GM21515 (cell line): ENCODE data around the gene MTHFSD.

Source experiments
- ATAC-seq: cut with Tn5 transposase; IDR thresholded peaks from one replicate; pipeline ENCODE4 v1.9.1; 2021; ENCODE audit not compliant: unreplicated experiment

MTHFSD gene

DNA sequence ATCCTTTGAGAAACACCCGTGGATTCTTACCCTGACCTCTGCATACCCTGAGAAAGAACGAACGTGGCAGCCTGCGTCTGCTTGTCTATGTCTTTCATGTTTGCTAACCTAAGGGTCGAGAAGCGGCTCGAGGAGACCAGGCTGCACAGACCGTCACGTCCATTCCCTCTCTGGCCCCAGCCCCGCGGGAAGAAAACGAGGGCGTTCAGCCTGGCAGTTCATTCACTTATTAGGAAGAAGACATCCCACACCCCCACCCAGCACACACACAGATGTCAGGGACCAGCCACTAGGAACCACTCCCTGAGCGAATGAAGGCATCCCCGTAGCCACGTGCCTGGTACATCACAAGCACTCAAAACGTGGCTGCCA is 655 bp upstream of the MTHFSD start:
- no peak for ATAC-seq

DNA sequence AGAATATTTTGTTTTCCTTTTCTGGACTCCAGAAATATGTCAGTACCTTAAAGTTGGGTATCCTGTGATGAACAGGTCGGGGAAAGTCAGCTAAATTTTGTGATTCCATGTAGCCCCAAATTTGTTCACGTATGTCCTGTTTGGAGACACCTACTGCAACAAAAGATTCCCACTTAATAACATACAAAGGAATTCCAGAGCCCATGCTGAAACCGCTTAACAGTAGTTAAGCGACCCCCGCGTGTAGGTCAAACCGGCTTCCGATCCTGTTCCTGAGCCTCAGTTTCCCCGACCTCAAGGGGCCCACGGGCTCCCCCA is 477 bp downstream of the MTHFSD start:
- ATAC-seq, result no peak

DNA sequence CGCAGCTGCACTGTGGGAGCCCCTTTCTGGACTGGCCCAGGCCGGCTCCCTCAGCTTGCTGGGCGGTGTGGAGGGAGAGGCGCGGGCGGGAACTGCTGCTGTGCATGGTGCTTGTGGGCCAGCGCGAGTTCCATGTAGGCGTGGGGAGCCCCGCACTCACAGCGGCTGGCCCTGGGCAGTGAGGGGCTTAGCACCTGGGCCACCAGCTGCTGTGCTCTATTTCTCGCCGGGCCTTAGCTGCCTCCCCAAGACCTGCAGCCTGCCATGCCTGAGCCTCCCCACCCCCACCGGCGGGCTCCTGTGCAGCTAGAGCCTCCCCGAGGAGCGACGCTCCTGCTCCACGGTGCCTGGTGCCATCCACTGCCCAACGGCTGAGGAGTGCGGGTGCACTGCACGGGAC is 1.7 kb downstream of the MTHFSD start:
- ATAC-seq, result no peak

DNA sequence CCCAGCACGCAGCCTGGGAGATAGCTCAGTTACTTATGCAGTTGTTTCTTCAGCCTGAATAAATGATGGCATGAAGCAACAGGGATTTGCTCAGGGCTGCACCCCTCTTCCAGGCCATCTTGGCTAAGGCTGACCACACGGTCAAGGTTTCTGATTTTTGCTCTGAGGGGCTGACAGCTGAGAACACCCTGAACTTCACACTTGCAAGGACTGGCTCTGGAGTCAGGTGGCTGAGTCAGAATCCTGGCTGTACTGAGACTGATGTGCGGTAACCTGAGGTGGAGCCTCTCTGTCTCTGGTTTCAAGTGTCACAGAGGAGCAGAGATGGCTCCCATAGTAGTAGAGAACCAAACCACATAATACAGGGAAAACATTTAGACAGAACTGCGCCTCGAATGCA is 4.8 kb downstream of the MTHFSD start:
- ATAC-seq, result no peak

DNA sequence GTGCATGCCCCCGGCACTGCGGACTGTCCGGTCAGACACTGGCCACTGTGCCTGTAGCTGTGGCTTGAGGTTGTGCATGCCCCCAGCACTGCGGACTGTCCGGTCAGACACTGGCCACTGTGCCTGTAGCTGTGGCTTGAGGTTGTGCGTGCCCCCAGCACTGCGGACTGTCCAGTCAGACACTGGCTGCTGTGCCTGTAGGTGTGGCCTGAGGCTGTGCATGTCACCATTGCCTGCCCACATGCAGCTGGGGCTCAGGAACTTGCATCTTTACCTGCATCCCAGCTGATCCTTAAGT is 5.2 kb downstream of the MTHFSD start:
- no peak for ATAC-seq

DNA sequence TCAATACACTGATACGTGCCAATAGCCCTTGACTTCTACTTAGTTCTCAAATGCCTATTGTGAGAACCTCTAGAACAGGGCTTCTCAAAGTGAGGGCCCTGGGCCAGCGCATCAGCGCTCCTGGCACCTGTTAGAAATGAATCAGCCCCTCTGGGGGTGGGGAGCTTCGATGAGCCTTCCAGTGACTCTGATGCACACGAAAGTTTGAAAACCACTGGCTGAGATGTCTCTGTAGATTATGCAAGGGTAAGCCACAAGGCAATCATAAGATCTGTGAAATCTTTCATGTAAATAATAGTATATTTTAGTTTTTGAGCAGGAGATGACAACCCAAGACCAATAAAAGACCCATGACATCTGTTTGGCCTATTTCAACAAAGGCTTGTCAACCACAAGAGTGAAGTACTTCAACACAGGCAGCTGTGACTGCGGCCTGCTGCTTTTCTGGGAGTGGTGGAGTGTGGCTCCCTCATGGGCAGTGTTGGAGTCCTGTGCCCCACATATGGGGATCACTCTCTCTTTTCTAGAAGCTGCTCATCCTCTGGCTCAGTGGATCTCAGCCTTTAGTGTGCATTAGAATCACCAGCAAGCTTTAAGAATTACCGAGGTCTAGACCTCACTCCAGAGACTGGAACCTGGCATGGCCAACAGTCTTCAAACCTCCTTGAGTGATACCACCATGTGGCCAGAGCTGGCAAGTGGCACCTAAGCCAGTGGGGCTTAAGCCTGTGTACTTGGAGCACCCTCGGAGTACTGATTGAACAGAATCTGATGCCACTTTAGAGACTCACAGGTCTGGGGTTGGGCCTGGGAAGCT is 5.8 kb downstream of the MTHFSD start:
- no peak for ATAC-seq

DNA sequence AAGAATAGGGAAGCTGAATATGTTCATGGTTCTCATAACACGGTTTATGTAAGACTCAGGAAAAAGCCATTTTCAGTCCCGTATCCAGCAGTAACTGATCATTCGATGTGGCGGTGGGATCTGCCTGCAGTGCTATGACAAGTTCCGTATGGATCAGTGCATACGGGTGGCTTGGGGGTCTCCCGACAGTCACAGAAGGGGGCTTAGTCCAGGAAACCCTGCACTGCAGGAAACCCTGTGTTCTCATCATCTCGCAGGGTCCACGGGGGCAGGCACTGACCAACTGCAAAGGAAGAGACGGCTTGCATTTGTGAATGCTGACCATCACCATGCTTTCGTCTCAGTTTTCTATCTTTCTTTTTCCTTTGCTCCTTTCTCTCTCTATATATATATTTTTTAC is 7.7 kb downstream of the MTHFSD start:
- ATAC-seq, result no peak

DNA sequence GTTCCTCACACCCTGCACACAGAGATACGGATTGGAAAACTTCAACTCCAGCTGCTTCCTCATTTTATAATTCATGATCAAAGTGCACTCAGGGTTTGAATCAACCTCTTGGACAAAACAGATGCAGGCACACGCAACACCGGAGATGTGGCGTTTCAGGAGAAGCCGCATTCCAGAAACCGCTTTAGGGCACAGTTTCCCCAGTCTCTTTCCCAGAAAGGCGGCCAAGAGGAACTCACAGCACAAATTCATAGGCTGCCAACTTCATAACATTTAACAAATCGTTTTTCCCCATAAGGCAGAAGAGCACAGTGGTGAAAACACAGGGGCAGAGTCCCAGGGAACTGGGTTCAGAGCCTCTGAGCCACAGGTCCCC is 8.4 kb downstream of the MTHFSD start:
- no peak for ATAC-seq

DNA sequence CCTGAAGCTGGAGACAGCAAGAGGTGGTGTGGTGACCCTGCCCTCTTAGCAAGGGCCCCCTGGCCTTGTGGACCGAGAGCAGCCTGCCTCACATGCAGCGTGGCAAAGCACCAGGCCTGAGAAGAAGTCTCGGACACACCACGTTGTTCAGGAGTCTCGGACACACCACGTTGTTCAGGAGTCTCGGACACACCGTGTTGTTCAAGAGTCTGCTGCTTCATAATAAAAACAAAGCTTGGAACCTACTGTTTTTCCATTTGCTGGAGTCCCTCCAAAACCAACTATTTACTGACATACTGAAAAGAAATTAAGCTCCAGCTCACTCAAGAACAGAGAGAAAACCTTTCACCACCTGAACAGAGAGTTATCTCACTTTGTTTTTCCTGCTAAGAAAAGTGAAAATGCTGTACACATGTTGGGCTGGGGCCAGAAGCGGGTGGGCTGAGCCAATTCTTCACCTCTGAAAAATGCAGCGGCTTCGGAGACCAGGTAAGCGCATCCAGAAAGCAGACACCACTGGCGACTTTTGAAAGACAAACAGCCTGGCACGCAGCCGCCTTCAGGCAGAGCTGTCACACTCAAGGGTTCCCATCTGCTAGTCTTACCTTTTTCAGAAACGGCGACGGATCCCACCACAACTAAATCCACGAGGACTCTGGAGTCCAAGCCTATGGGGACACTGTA is 8.9 kb downstream of the MTHFSD start:
- ATAC-seq, result no peak

DNA sequence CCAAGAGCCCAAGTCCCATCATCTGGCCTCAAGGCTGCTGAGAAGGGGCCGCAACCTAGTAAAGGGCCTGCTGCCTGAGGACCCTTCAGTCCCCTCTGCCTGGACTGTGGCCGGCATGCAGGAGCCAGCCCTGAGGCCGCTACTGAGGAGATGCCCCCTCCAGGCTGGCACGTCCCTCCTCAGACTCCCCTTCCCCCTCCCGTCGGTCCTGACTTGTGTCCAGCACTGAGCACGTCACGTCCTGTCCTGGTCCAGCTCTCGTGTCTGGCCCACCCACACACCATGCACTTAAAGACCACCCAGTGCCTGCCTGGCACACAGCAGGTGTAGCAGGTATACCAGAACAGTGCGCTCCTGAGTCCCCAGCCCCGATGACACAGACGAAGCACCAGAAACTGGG is 9.6 kb downstream of the MTHFSD start:
- ATAC-seq, result no peak

DNA sequence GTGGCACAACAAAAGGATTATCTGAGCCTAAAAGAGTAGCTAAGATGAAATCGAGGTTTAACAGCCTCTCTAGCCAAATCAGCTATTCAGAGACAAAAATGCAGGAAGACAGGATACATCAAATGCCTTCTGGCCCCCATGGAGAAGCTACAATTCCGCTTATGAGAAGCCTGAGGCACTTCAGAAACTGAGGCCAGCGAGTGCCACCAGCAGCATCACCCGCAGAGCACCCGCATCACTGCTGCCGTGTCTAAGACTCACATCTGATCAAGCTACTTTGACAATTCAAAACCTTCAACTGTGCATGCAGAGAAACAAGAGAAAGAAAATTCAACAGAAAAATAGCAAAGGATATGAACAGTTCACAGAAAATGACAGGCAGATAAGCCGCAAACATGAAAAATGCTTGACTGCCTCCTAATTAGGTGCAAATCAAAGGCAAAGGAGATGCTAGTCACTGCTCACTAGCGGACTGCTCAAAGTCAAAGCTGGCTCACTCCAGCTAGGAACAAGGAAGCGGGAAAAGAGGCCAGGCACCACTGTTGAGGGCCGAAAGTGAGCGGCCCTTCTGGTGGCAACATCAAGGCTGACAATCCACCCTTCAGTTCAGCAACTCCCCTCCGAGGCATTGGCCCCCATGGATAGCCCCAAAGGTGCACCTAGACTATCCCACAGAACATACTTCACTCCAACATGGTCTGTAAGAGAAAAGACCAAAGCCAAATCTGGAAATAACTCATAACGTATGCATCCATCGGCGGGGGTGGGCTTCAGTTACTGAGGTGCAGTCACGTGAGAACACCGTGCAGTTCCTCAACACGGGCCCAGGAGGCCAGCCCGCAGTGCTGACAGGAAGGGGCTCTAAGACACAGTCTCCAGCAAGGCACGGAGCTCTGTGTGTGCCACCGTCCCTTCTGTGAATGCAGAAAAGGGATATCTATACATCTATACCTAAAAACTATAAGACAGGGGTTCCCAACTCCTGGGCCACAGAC is 12.0 kb downstream of the MTHFSD start:
- ATAC-seq, result no peak

DNA sequence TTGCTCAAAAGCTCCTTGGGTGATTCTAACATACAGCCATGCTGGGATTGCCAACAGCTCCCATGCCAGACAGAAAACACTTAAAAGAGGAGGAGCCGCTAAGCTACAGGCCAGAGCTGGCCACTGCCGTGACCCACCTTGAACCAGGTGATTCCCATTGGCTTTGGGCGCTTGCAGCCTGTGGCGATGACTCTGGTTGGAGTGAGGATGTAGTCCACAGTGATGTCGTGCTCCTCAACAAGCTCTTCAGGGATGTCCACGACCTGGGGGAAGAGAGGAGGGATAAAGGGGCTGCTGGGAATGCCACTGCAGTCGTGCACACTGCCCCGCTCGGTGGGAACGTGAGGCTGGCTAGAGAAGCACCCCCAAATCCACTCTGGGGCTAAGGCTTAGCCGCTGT is 13.5 kb downstream of the MTHFSD start:
- no peak for ATAC-seq

DNA sequence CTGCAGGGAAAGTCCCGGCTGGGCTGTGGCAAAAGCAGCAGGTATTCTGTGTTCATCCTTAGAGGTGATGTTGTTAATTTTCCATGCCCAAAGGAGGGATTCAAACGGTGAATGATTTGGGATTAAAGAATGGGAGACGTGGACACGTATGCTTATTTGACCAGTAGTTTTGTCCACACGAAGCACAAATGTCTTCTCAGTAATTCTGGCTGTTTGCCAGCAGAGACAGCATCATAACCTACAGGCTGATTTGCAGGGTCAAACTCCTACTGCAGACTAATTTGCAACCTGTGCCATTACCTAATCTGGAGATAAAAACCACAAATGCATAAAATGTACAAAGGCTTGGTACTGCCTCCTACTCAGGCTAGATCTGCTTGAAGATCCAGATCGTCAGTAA is 14.1 kb downstream of the MTHFSD start:
- no peak for ATAC-seq

DNA sequence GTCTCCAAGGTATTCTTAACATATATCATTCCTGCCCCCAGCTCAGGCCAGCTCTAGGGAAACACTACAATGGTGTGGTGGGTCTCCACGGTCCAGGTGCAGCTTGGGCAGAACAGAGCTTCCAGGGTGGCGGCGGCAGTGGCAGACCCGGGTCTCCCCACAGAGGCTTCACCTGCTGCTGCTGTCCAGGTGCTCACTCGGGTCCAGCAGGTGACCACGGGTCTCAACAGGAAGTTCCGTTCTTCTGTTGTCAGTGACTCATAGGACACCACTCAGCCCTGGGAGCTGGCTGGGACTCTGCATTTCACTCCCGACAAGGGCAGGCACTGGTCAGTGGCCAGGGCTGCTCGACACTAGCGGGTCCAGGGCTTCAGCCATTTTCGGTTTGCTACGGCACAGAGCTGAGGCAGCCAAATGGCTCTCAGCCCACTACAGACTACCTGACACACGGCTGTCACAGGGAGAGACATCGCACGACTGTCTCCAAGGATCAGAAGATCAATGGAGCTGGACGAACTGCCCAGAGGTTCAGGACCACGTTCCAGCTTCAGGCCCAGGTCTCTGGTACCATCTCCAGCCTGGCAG is 16.7 kb downstream of the MTHFSD start:
- no peak for ATAC-seq

DNA sequence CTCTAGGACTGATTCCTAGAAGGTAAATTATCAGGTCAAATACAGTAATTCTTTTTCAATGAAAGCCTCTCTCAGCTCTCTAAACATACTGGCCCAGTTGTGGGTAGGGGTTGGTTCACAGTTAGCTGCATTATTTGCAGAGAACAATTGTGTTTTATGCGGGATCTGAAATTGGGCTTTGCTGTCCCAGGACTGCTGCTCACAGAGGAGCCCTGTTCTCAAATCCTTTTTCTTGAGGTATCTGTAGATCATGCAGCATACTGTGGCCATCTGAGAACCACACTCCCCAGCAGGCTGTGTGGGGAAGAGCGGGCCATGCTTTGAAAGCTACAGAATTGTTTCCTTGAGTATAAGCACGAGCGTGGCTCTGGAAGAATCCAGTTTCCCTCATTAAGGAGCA is 17.5 kb downstream of the MTHFSD start:
- ATAC-seq, result no peak

DNA sequence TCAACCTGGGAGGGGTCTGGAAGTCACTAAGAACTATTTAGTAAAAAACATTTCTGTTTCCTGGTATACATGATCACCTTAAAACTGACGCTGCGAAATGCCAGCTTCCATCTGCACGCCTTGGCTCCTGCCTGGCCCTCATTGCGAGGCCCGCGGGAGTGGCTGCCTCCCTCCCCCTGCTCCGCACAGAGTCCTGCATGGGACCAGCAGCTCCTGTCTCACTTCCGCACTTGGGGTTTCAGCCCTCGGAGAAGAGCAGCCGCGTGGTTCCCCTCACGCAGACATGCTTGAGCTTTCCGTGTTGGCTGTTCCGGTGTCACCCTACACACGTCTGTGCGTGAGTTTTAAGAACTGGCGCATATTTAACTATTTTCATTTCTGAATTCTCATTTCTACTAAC is 18.4 kb downstream of the MTHFSD start:
- no peak for ATAC-seq

DNA sequence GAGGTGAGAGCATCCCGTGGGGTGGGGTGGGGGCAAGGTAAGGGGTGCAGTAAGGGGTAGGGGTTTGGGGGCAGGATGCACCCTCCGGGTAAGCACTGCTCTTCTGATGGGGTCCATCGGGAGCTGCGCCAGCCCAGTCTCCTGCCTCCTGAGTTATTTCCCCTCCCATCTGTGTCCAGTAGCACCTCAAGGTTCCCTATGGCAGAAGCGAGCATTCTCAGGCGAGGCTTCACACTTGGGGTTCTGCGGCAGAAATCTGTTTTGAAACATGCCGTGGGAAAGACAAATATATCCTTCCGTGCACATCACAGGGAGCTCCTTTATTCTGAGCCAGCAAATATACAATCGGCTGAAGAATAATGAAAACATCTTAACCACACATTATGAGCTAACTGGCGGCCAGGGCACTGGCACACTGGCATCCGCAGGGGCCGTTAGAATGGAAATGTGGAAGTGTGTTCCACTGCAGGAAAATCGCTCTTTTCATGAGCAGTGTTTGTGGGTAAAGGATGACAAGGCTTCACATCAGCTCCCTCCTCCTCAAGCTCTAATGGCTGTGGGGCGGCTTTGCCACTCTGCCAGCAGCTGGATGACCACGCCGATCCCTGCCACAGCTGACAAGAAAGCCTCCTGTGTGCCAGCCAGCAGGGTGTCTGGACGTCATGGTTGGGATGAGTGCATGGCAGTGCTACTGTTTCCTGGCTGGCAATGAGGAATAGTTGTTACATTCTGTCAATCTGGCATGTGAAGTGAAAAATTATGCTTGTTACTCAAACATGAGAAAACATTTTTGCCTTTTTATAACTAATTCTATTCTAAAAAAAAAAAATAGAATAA is 20.0 kb downstream of the MTHFSD start:
- no peak for ATAC-seq

DNA sequence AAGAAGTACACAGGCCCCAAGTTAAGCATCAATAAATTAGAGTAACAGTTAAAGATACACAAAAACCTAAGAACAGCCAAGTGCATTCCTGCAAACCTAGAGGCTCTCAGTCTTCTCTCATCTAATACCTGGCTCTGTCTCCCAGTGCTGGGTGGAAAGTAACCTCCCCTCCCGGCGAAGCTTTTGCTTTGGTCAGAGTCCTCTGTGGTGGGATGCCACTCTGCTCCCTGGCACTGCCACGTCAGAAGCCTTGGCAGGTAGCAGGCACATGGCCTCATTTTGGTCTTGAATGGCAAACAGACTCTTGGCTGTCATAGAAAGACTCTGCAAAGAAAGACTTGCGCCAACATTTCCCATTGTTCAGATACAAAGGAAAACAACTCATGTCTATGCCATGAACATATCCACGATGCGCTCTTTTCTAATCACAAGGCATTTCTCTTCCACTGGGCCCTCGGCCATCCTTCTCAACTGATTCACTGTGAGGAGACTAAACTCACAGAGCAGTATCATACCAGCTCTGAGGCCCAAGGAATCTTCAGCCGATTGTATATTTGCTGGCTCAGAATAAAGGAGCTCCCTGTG is 21.2 kb downstream of the MTHFSD start:
- no peak for ATAC-seq

DNA sequence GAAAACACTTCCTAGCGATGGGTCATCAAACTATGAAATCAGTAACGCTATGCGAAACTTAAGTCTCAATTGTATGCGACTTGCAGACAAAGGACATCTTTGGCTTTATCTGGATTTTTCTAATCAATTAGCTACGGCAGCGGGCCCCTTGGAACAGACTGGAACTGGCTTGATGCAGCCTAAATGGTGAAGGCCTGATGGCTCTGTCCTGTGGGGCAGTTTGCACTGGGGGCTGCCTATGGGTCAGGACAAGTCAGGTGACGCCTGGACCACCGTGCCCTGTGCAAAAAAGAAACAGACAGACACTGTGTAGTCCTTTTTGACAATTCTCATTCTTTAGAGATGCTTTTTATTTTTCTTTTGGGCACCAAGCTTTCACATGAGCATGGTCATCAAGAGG is 22.0 kb downstream of the MTHFSD start:
- ATAC-seq, result no peak

DNA sequence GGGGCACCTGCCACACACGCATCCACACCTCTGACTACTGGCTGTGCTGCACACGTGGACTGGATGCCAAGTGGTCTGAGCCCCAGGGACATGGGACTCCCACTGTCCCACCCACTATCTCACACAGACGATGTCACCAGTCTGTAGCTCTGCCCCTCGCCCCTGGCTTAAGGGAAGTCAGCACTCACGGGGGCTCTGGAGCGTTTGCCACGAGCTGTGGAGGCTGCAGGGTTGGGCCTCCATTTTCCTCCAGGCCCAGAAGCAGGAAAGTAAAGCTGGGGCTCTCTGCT is 22.6 kb downstream of the MTHFSD start:
- ATAC-seq, result no peak
